Osteoblast (primary cell): ENCODE results near the gene PROX2. TPM values are rescaled to one million over a fixed set of nuclear protein-coding genes. Genes with fewer than 3 reads are reported as not detected.

ENCODE experiments used
- DNase-seq: peaks from one replicate; pipeline ENCODE4 v3.0.0; 2011; ENCODE audit warnings: low spot score, mixed read lengths; ENCODE audit not compliant: insufficient read length; ENCODE audit errors: missing footprints
- H2AFZ ChIP-seq: 2 replicates; pipeline ENCODE4 v1.6.0; 2011; ENCODE audit warnings: mild to moderate bottlenecking, low read length
- H3K27ac ChIP-seq: 2 replicates; pipeline ENCODE4 v1.5.1; 2011; ENCODE audit warnings: mild to moderate bottlenecking, low read depth, low read length, moderate library complexity
- H3K27me3 ChIP-seq: 2 replicates; pipeline ENCODE4 v1.6.0; 2012; ENCODE audit warnings: mild to moderate bottlenecking, control low read depth, inconsistent platforms, low read length, moderate library complexity; ENCODE audit not compliant: insufficient read depth
- H3K36me3 ChIP-seq: 2 replicates; pipeline ENCODE4 v1.5.1; 2011; ENCODE audit warnings: mild to moderate bottlenecking, low read length, control low read depth, moderate library complexity; ENCODE audit not compliant: insufficient read depth
- H3K4me1 ChIP-seq: 2 replicates; pipeline ENCODE4 v1.5.1; 2011; ENCODE audit warnings: mild to moderate bottlenecking, low read length, control low read depth, moderate library complexity; ENCODE audit not compliant: insufficient read depth
- H3K4me2 ChIP-seq: 2 replicates; pipeline ENCODE4 v1.6.0; 2011; ENCODE audit warnings: mild to moderate bottlenecking, low read length; ENCODE audit not compliant: insufficient read depth
- H3K4me3 ChIP-seq: fragments of 200-600 bp; sonication (generic); 3 replicates; pipeline ENCODE4 v1.5.1; 2012; ENCODE audit warnings: mild to moderate bottlenecking, low read length, inconsistent platforms; ENCODE audit not compliant: insufficient read depth
- H3K79me2 ChIP-seq: 2 replicates; pipeline ENCODE4 v1.6.0; 2012; ENCODE audit warnings: mild to moderate bottlenecking, low read length, control low read depth, inconsistent platforms; ENCODE audit not compliant: insufficient read depth
- H3K9me3 ChIP-seq: 2 replicates; pipeline ENCODE4 v1.5.1; 2011; ENCODE audit warnings: low read depth, low read length, control low read depth
- H4K20me1 ChIP-seq: 2 replicates; pipeline ENCODE4 v1.6.0; 2012; ENCODE audit warnings: mild to moderate bottlenecking, low read length, control low read depth; ENCODE audit not compliant: insufficient read depth
- total RNA-seq: library from RNA; depleted of rRNA; stranded (reverse); fragments of >200 nt; gene quantifications from 2 replicates; pipeline ENCODE4 v1.2.3, GENCODE V29; 2012
- TF ChIP-seq, protein P1 (sequence below): IDR thresholded peaks from 2 replicates; pipeline ENCODE4 v1.5.1; 2011; ENCODE audit warnings: mild to moderate bottlenecking, low read depth, low read length, moderate library complexity; ENCODE audit errors: extremely low read depth

PROX2 gene
- total RNA-seq, 1 donor: not detected

GRCh38 chr14:74829251-74829650 is 46.7 kb downstream of the PROX2 start:
- TF ChIP-seq, protein P1, sequence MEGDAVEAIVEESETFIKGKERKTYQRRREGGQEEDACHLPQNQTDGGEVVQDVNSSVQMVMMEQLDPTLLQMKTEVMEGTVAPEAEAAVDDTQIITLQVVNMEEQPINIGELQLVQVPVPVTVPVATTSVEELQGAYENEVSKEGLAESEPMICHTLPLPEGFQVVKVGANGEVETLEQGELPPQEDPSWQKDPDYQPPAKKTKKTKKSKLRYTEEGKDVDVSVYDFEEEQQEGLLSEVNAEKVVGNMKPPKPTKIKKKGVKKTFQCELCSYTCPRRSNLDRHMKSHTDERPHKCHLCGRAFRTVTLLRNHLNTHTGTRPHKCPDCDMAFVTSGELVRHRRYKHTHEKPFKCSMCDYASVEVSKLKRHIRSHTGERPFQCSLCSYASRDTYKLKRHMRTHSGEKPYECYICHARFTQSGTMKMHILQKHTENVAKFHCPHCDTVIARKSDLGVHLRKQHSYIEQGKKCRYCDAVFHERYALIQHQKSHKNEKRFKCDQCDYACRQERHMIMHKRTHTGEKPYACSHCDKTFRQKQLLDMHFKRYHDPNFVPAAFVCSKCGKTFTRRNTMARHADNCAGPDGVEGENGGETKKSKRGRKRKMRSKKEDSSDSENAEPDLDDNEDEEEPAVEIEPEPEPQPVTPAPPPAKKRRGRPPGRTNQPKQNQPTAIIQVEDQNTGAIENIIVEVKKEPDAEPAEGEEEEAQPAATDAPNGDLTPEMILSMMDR: no peak
- H3K36me3 ChIP-seq: peaks cover 24% of the 10 kb centered on the region
- no peak overlapping the region for H2AFZ ChIP-seq
- no peak overlapping the region for H3K4me2 ChIP-seq
- no peak overlapping the region for H3K27ac ChIP-seq
- H4K20me1 ChIP-seq: no peaks in the 10 kb centered on the region
- no peak for DNase-seq
- H3K4me3 ChIP-seq: no peak overlapping the region
- H3K4me1 ChIP-seq: peaks cover 1% of the 10 kb centered on the region
- H3K79me2 ChIP-seq: peaks cover 5% of the 10 kb centered on the region
- H3K9me3 ChIP-seq: no peaks in the 10 kb centered on the region
- H3K27me3 ChIP-seq: no peaks in the 10 kb centered on the region

DNA sequence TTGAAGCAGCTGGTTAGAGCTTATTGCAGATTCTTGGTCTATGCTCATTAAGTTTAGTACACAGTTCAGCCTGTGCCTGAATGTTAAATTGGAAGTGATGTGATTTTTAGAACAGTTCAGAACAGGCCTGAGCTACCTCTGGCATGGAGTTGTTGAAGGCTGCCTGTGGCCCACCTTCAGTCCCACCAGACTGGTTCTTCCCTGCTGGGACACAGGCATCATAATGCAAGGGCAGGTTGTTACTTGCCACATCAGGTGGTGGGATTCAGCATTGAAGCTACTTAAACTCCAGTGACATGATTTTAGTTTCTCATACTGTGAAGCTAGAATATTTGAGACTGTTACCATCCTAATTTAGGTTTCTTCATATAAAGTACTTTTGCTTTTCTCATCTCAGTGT is 49.4 kb downstream of the PROX2 start:
- Histone ChIP-seq H2AFZ (no peak overlapping the region), H3K27me3 (no peaks in the 10 kb centered on the region), H3K4me3 (no peak overlapping the region), H4K20me1 (no peaks in the 10 kb centered on the region), H3K36me3 (peaks cover 34% of the 10 kb centered on the region), H3K79me2 (peaks cover 5% of the 10 kb centered on the region), H3K9me3 (no peaks in the 10 kb centered on the region), H3K4me2 (no peak overlapping the region), H3K27ac (no peak overlapping the region), H3K4me1 (no peaks in the 10 kb centered on the region)
- TF ChIP-seq, protein P1: no peak
- DNase-seq: no peak

Other genes with a start within 250 kb of the PROX2 start
- gene AREL1, start 163.1 kb downstream of the PROX2 start, total RNA-seq: 27.9 and 29.2 TPM in 2 replicates
- gene FCF1, start 163.0 kb downstream of the PROX2 start, total RNA-seq: 33.3 and 35.1 TPM in 2 replicates
- gene YLPM1, start 112.8 kb downstream of the PROX2 start, total RNA-seq: 39.8 and 41.5 TPM in 2 replicates
- 69.8 and 72.5 TPM in 2 replicates for gene DLST, start 5.8 kb upstream of the PROX2 start, total RNA-seq
- 0.29 and 0.36 TPM in 2 replicates for gene RPS6KL1, start 47.1 kb upstream of the PROX2 start, total RNA-seq
- 16.3 and 24.5 TPM in 2 replicates for gene PGF, start 79.5 kb upstream of the PROX2 start, total RNA-seq
- 30.4 and 39.4 TPM in 2 replicates for gene EIF2B2, start 126.8 kb upstream of the PROX2 start, total RNA-seq
- gene MLH3, start 175.3 kb upstream of the PROX2 start, total RNA-seq: 36.8 and 40.5 TPM in 2 replicates
- 4.7 and 6.5 TPM in 2 replicates for gene ACYP1, start 187.9 kb upstream of the PROX2 start, total RNA-seq
- 1.1 and 1.2 TPM in 2 replicates for gene ZC2HC1C, start 193.5 kb upstream of the PROX2 start, total RNA-seq